ENCODE measurements around the gene DHFR.
"Not testable (repeated sequence)": the region's sequence is repeated elsewhere in the genome, so short reads cannot be mapped to it uniquely, and the experiment has no call there.

DHFR gene

DNA sequence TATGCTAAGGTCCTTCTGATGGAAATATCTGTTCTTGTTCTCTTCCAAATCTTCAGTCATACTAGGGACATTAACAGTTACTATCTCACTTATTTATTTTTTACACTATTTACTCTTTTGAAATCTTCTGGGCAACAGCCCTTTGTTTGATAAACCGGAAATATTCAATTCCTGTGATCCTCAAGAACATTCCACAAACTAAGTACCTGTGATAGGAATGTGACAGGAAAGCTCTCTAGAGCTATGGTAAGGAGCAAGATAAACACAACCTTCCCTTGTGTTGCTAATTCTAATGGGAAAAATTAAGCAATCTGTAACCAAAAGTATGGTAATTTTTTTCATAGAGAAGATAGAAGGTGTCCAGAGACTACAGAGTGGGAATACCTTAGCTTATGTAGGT, 62.7 kb downstream of the DHFR start:
- DNase-seq = no peak

DNA sequence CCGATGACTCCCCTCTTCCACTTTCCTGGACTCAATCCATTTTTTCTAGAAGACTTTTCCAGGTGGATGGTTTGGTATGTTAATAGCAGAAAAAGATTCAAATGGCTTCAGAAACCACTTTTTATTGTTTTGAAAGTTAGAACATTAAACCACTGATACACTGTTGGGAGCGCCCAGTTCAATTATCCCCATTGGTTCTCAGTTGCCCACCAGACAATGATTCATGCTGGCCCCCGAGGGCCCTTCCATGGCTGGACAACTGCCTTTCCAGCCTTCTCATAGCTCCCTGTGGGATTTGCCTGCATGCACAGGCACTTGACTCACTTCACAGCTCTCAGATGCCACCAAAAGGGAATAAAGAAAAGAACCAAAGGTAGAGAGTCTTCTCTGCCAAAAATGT, 63.4 kb downstream of the DHFR start:
- DNase-seq = no peak

DNA sequence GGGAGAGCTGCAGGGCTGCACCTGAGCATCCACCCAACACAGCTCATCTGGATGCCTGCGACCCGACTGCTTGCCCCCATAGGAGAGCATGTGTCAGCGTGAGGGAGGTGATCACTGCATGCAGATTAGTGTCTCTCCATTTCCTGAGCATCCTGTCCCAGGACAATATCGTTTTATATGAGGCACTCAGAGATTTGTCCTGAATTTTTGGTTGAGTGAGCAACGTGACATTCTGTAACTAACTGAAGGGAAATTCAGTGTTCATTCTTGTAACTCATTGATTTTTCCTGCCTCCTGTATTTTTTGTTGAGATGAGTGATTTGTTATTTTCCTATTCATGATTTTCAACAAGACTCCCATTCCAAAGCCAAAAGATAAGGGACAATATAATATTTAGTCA, 64.0 kb downstream of the DHFR start:
- no peak for DNase-seq

- no peak for DNase-seq
Observed at GRCh38 chr5:80588858-80589540, 65.8 kb downstream of the DHFR start.

DNA sequence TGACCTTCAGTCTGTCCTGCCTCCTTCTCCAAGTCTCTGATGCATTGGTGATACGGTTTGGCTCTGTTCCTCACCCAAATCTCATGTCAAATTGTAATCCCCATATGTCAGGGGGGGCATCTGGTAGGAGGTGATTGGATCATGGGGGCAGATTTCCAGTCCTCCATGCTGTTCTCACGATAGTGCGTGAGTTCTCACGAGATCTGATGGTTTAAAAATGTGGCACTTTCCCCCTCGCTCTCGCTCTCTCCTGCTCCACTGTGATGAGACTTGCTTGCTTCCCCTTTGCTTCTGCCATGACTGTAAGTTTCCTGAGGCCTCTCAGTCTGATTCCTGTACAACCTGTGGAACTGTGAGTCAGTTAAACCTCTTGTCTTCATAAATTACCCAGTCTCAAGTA, 70.0 kb downstream of the DHFR start:
- no peak for DNase-seq

DNA sequence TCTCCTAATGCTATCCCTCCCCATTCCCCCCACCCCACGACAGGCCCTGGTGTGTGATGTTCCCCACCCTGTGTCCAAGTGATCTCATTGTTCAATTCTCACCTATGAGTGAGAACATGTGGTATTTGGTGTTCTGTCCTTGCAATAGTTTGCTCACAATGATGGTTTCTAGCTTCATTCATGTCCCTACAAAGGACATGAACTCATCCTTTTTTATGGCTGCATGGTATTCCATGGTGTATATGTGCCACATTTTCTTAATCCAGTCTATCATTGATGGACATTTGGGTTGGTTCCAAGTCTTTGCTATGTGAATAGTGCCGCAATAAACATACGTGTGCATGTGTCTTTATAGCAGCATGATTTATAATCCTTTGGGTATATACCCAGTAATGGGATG, 74.5 kb downstream of the DHFR start:
- not testable (repeated sequence) for DNase-seq

DNA sequence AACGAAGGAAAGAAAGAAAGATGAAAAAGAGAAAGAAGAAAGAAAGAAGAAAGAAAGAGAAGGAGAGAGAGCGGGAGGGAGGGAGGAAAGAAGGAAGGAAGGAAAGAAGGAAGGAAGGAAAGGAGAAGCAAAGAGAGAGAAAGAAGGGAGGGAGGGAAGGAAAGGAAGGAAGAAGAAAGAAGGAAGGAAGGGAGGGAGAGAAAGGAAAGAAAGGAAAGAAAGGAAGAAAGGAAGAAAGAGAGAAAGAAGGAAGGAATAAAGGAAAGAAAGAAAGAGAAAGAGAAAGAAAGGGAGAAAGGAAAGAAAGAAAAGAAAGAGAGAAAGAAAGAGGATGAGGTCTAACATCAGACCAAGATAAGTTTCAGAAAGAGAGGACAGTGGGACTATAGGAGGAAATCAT, 75.7 kb downstream of the DHFR start:
- no peak for DNase-seq

GRCh38 chr5:80577707-80578106, 77.1 kb downstream of the DHFR start:
- no peak for DNase-seq

- DNase-seq = no peak
Observed at GRCh38 chr5:80576383-80576782, 78.4 kb downstream of the DHFR start.
